H9 (cell line): ENCODE measurements around the gene HIPK2. TPM values are rescaled to one million over a fixed set of nuclear protein-coding genes. Genes with fewer than 3 reads are reported as not detected.

Experiments
- DNase-seq: peaks from one replicate; pipeline ENCODE4 v3.0.0-alpha.2; 2017
- H2AFZ ChIP-seq: one replicate; pipeline ENCODE4 v1.6.1; 2013; ENCODE audit warnings: mild to moderate bottlenecking, low read length, control low read depth, moderate library complexity
- H2AK5ac ChIP-seq: 2 replicates; pipeline ENCODE4 v1.6.1; 2013; ENCODE audit warnings: low read length, control low read depth, mixed read lengths; ENCODE audit not compliant: insufficient read length
- H2BK120ac ChIP-seq: one replicate; pipeline ENCODE4 v1.6.1; 2013; ENCODE audit warnings: low read depth, mild to moderate bottlenecking, low read length, control low read depth, inconsistent platforms; ENCODE audit not compliant: poor library complexity, severe bottlenecking
- H2BK12ac ChIP-seq: 2 replicates; pipeline ENCODE4 v1.6.1; 2013; ENCODE audit warnings: low read length, control low read depth, mixed read lengths, low read depth; ENCODE audit not compliant: insufficient read length
- H2BK15ac ChIP-seq: 2 replicates; pipeline ENCODE4 v1.6.1; 2013; ENCODE audit warnings: low read depth, low read length, control low read depth
- H2BK20ac ChIP-seq: one replicate; pipeline ENCODE4 v1.6.1; 2013; ENCODE audit warnings: low read depth, mild to moderate bottlenecking, low read length, control low read depth, inconsistent platforms; ENCODE audit not compliant: poor library complexity, severe bottlenecking
- H2BK5ac ChIP-seq: 2 replicates; pipeline ENCODE4 v1.6.1; 2013; ENCODE audit warnings: low read length, control low read depth, mixed read lengths; ENCODE audit not compliant: insufficient read length
- H3K14ac ChIP-seq: 2 replicates; pipeline ENCODE4 v1.6.1; 2013; ENCODE audit warnings: low read length, control low read depth; ENCODE audit not compliant: insufficient read depth
- H3K18ac ChIP-seq: 2 replicates; pipeline ENCODE4 v1.6.1; 2013; ENCODE audit warnings: low read depth, mild to moderate bottlenecking, mixed read lengths, low read length, control low read depth; ENCODE audit not compliant: insufficient read length
- H3K23ac ChIP-seq: 2 replicates; pipeline ENCODE4 v1.6.1; 2013; ENCODE audit warnings: low read length, control low read depth, mixed read lengths, low read depth; ENCODE audit not compliant: insufficient read length
- H3K23me2 ChIP-seq: 2 replicates; pipeline ENCODE4 v1.6.1; 2013; ENCODE audit warnings: low read depth, mild to moderate bottlenecking, mixed read lengths, low read length, control low read depth; ENCODE audit not compliant: insufficient read length, poor library complexity, severe bottlenecking
- H3K27ac ChIP-seq: 2 replicates; pipeline ENCODE4 v1.5.1; 2013; ENCODE audit warnings: low read length, control low read depth, mixed read lengths, low read depth; ENCODE audit not compliant: insufficient read length
- H3K27me3 ChIP-seq: 2 replicates; pipeline ENCODE4 v1.6.1; 2013; ENCODE audit warnings: low read length, control low read depth, inconsistent platforms; ENCODE audit not compliant: insufficient read depth
- H3K4ac ChIP-seq: 2 replicates; pipeline ENCODE4 v1.6.1; 2013; ENCODE audit warnings: low read depth, mild to moderate bottlenecking, control low read depth, inconsistent platforms, low read length, moderate library complexity
- H3K4me1 ChIP-seq: 2 replicates; pipeline ENCODE4 v1.6.1; 2013; ENCODE audit warnings: low read length, control low read depth, inconsistent platforms; ENCODE audit not compliant: insufficient read depth
- H3K4me2 ChIP-seq: 2 replicates; pipeline ENCODE4 v1.6.1; 2013; ENCODE audit warnings: low read length, control low read depth, mixed read lengths; ENCODE audit not compliant: insufficient read length, insufficient read depth
- H3K56ac ChIP-seq: 2 replicates; pipeline ENCODE4 v1.6.1; 2013; ENCODE audit warnings: low read depth, mild to moderate bottlenecking, mixed read lengths, low read length, control low read depth; ENCODE audit not compliant: insufficient read length
- H3K79me1 ChIP-seq: 2 replicates; pipeline ENCODE4 v1.6.1; 2013; ENCODE audit warnings: low read depth, mild to moderate bottlenecking, moderate library complexity, low read length, control low read depth, inconsistent platforms; ENCODE audit not compliant: insufficient read depth, poor library complexity, severe bottlenecking
- H3K79me2 ChIP-seq: 2 replicates; pipeline ENCODE4 v1.6.1; 2013; ENCODE audit warnings: low read length, control low read depth, inconsistent platforms; ENCODE audit not compliant: insufficient read depth
- H3K9ac ChIP-seq: 2 replicates; pipeline ENCODE4 v1.6.1; 2013; ENCODE audit warnings: low read length, control low read depth, mixed read lengths; ENCODE audit not compliant: insufficient read length; ENCODE audit errors: extremely low read depth
- H3K9me3 ChIP-seq: one replicate; pipeline ENCODE4 v1.6.1; 2013; ENCODE audit warnings: low read depth, low read length, inconsistent platforms; ENCODE audit not compliant: control insufficient read depth
- H3T11ph ChIP-seq: one replicate; pipeline ENCODE4 v1.6.1; 2013; ENCODE audit warnings: mild to moderate bottlenecking, low read length, control low read depth, inconsistent platforms
- H4K20me1 ChIP-seq: one replicate; pipeline ENCODE4 v1.6.1; 2013; ENCODE audit not compliant: control insufficient read depth, insufficient read length, insufficient read depth
- H4K5ac ChIP-seq: 2 replicates; pipeline ENCODE4 v1.6.1; 2013; ENCODE audit warnings: low read depth, mild to moderate bottlenecking, mixed read lengths, low read length, control low read depth; ENCODE audit not compliant: insufficient read length
- H4K8ac ChIP-seq: replicated peaks from 2 replicates; pipeline ENCODE4 v1.6.1; 2013; ENCODE audit warnings: low read length, control low read depth, mixed read lengths, low read depth; ENCODE audit not compliant: insufficient read length
- H4K91ac ChIP-seq: 2 replicates; pipeline ENCODE4 v1.6.1; 2013; ENCODE audit warnings: low read depth, mild to moderate bottlenecking, moderate library complexity, mixed read lengths, low read length, control low read depth; ENCODE audit not compliant: insufficient read length
- H3K27ac Mint-ChIP-seq, 3 experiments: 2 replicates in 2 of 3; 3 replicates in 1 of 3; pipeline ENCODE4 v1.8.0; 2020 to 2021; ENCODE audit warnings: mixed read lengths in 3 of 3, mild to moderate bottlenecking in 1 of 3, moderate library complexity in 1 of 3
- H3K27me3 Mint-ChIP-seq: 2 replicates; pipeline ENCODE4 v1.8.0; 2021; ENCODE audit warnings: low read depth, mild to moderate bottlenecking, moderate library complexity, mixed read lengths
- H3K36me3 Mint-ChIP-seq, 3 experiments: 2 replicates in 2 of 3; 3 replicates in 1 of 3; pipeline ENCODE4 v1.8.0; 2020 to 2021; ENCODE audit warnings: low read depth in 3 of 3, mixed read lengths in 3 of 3; ENCODE audit not compliant: insufficient read depth in 1 of 3
- H3K4me1 Mint-ChIP-seq, 2 experiments: 2 replicates each; pipeline ENCODE4 v1.8.0; 2020; ENCODE audit warnings: mixed read lengths in 2 of 2
- H3K4me3 Mint-ChIP-seq, 2 experiments: 2 replicates in 1 of 2; 3 replicates in 1 of 2; pipeline ENCODE4 v1.8.0; 2020 to 2021; ENCODE audit warnings: mild to moderate bottlenecking in 2 of 2, mixed read lengths in 2 of 2, moderate library complexity in 1 of 2
- H3K9me3 Mint-ChIP-seq, 2 experiments: 2 replicates in 1 of 2; 3 replicates in 1 of 2; pipeline ENCODE4 v1.8.0; 2020; ENCODE audit warnings: mild to moderate bottlenecking in 2 of 2, mixed read lengths in 2 of 2, moderate library complexity in 1 of 2
- WGBS: extraction: QIAGEN DNeasy Blood & Tissue Kit; methylation state at CpG from one replicate; pipeline ENCODE4 v1.1.7; 2013; ENCODE audit warnings: missing lambda C conversion rate, low lambda C conversion rate, mixed read lengths; ENCODE audit not compliant: insufficient read length; ENCODE audit errors: extremely low coverage; 5-methylcytosine and 5-hydroxymethylcytosine counted together
- total RNA-seq: library from RNA; stranded (reverse); gene quantifications from 2 replicates; pipeline ENCODE4 v1.2.1, GENCODE V29; 2021
- TF ChIP-seq, protein P1 (sequence below): fragments of 200-600 bp; sonication (generic); conservative IDR thresholded peaks from 3 replicates; pipeline ENCODE4 v1.8.0; 2021; ENCODE audit warnings: antibody characterized with exemption, mild to moderate bottlenecking

Gene HIPK2
- total RNA-seq, 1 experiment from 2014 or later, result 21.9 TPM

- no peak overlapping the region for H3K4ac ChIP-seq
- H3K4me1 ChIP-seq, result no peaks in the 10 kb centered on the region; the same call in 1 of the 2 replicates
- no peak overlapping the region for H3K18ac ChIP-seq
- no peak overlapping the region for H4K5ac ChIP-seq
- Mint-ChIP-seq H3K36me3 (peaks cover 0 to 6% (median 0%) of the 10 kb centered on the region in 3 experiments; a peak in 1 of 7 replicates), H3K27ac (peak overlapping the region in 1 of 3 experiments; percentile 15; a peak in 1 of 7 replicates), H3K9me3 (no peaks in the 10 kb centered on the region), H3K4me3 (no peak overlapping the region), H3K27me3 (peaks cover 21% of the 10 kb centered on the region), H3K4me1 (peaks cover 22 to 24% of the 10 kb centered on the region in 2 experiments)
- H3K27me3 ChIP-seq, result peaks cover 4% of the 10 kb centered on the region; the same call in 1 of the 2 replicates
- WGBS, result no CpG with 5 or more reads among the region's 6 CpGs
- H3K23ac ChIP-seq, result no peak overlapping the region
- no peak overlapping the region for H2BK5ac ChIP-seq
- no peak overlapping the region for H2BK15ac ChIP-seq
- DNase-seq, result no peak
- no peak overlapping the region for H3T11ph ChIP-seq
- H3K27ac ChIP-seq, result no peak overlapping the region
- H3K56ac ChIP-seq, result no peak overlapping the region
- H2BK120ac ChIP-seq, result no peak overlapping the region
- H2AFZ ChIP-seq, result no peak overlapping the region
- H4K20me1 ChIP-seq, result no peaks in the 10 kb centered on the region
- H3K23me2 ChIP-seq, result peaks cover 6% of the 10 kb centered on the region
- no peak overlapping the region for H4K8ac ChIP-seq
- H3K9ac ChIP-seq, result no peak overlapping the region
- no peak overlapping the region for H2AK5ac ChIP-seq
- H3K4me2 ChIP-seq, result no peak overlapping the region
- no peak overlapping the region for H2BK20ac ChIP-seq
- no peak overlapping the region for H2BK12ac ChIP-seq
- 0 out of 2 replicates have a peak, but pooled peaks cover 2% of the 10 kb centered on the region for H3K79me2 ChIP-seq
- no peak overlapping the region for H4K91ac ChIP-seq
- TF ChIP-seq, protein P1, sequence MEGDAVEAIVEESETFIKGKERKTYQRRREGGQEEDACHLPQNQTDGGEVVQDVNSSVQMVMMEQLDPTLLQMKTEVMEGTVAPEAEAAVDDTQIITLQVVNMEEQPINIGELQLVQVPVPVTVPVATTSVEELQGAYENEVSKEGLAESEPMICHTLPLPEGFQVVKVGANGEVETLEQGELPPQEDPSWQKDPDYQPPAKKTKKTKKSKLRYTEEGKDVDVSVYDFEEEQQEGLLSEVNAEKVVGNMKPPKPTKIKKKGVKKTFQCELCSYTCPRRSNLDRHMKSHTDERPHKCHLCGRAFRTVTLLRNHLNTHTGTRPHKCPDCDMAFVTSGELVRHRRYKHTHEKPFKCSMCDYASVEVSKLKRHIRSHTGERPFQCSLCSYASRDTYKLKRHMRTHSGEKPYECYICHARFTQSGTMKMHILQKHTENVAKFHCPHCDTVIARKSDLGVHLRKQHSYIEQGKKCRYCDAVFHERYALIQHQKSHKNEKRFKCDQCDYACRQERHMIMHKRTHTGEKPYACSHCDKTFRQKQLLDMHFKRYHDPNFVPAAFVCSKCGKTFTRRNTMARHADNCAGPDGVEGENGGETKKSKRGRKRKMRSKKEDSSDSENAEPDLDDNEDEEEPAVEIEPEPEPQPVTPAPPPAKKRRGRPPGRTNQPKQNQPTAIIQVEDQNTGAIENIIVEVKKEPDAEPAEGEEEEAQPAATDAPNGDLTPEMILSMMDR, result no peak
- no peaks in the 10 kb centered on the region for H3K9me3 ChIP-seq
- no peak overlapping the region for H3K14ac ChIP-seq
- no peaks in the 10 kb centered on the region for H3K79me1 ChIP-seq
Measured at GRCh38 chr7:139772873-139773272, 4.9 kb downstream of the HIPK2 start.
